OCI-LY7 (cell line): ENCODE results near the gene BLACAT1. TPM values are rescaled to one million over a fixed set of nuclear protein-coding genes. Genes with fewer than 3 reads are reported as not detected.

Source experiments
- BruUV-seq: library from RNA; stranded (reverse); fragments of 400-500 nt; replicated peaks from 2 replicates; lab custom pipeline; 2021; lab: Mats Ljungman, UMichigan
- CTCF ChIA-PET: fragments of 300-600 bp; sonication (Branson Sonifier 250); formaldehyde crosslinking; loops from one replicate; lab custom pipeline; 2022; ENCODE audit warnings: antibody characterized with exemption; ENCODE audit not compliant: unreplicated experiment; lab: Charles Lee
- POLR2A ChIA-PET: fragments of 300-600 bp; sonication (Branson Sonifier 250); formaldehyde crosslinking; loops from one replicate; lab custom pipeline; 2022; ENCODE audit warnings: antibody characterized with exemption; lab: Charles Lee
- DNase-seq: peaks from one replicate; pipeline ENCODE4 v3.0.0-alpha.2; 2015; ENCODE audit warnings: low spot score
- H2AFZ ChIP-seq: fragments of 200-600 bp; sonication (generic), shearing (Covaris generic); 2 replicates; pipeline ENCODE4 v1.6.1; 2014; ENCODE audit warnings: mild to moderate bottlenecking, antibody characterized with exemption, low read length, moderate library complexity
- H3K27ac ChIP-seq: fragments of 200-600 bp; sonication (generic); 2 replicates; pipeline ENCODE4 v1.5.1; 2014; ENCODE audit warnings: mixed run types, low read depth, mild to moderate bottlenecking, moderate library complexity, low read length, inconsistent platforms; ENCODE audit not compliant: poor library complexity, severe bottlenecking
- H3K36me3 ChIP-seq: fragments of 200-600 bp; sonication (generic); 2 replicates; pipeline ENCODE4 v1.6.1; 2014; ENCODE audit warnings: mild to moderate bottlenecking, antibody characterized with exemption, low read length, moderate library complexity, mixed read lengths; ENCODE audit not compliant: insufficient read depth
- H3K4me1 ChIP-seq: fragments of 200-600 bp; sonication (generic); 2 replicates; pipeline ENCODE4 v1.5.1; 2014; ENCODE audit warnings: mild to moderate bottlenecking, low read length; ENCODE audit not compliant: insufficient read depth, poor library complexity, severe bottlenecking
- H3K4me2 ChIP-seq: fragments of 200-600 bp; sonication (generic); 2 replicates; pipeline ENCODE4 v1.6.1; 2014; ENCODE audit warnings: mild to moderate bottlenecking, low read length
- H3K4me3 ChIP-seq: fragments of 200-600 bp; sonication (generic); 2 replicates; pipeline ENCODE4 v1.5.1; 2014; ENCODE audit warnings: mild to moderate bottlenecking, low read depth, low read length; ENCODE audit not compliant: poor library complexity, severe bottlenecking
- H3K79me2 ChIP-seq: fragments of 200-600 bp; sonication (generic); 2 replicates; pipeline ENCODE4 v1.6.1; 2016; ENCODE audit warnings: low read depth, mild to moderate bottlenecking, low read length, moderate library complexity, mixed read lengths; ENCODE audit not compliant: insufficient read depth
- H3K9me2 ChIP-seq: fragments of 200-600 bp; sonication (generic); 2 replicates; pipeline ENCODE4 v1.6.1; 2016; ENCODE audit warnings: mild to moderate bottlenecking, low read length, mixed read lengths; ENCODE audit not compliant: insufficient read depth
- H3K9me3 ChIP-seq: fragments of 200-600 bp; sonication (generic); 2 replicates; pipeline ENCODE4 v1.6.1; 2014; ENCODE audit warnings: mild to moderate bottlenecking, mixed run types, low read length, mixed read lengths
- H4K20me1 ChIP-seq: fragments of 200-600 bp; sonication (generic); 2 replicates; pipeline ENCODE4 v1.6.1; 2014; ENCODE audit warnings: mild to moderate bottlenecking, antibody characterized with exemption, low read length, moderate library complexity, mixed read lengths; ENCODE audit not compliant: insufficient read depth
- EZH2phosphoT487 ChIP-seq: fragments of 200-600 bp; sonication (generic); IDR thresholded peaks from 2 replicates; pipeline ENCODE4 v1.6.1; 2018; ENCODE audit warnings: low read depth, borderline replicate concordance, mild to moderate bottlenecking, mixed run types, antibody characterized with exemption, low read length, moderate library complexity, mixed read lengths
- intact Hi-C: fragments of 100-400 bp; cut with micrococcal nuclease; formaldehyde crosslinking; loops from one replicate; pipeline ENCODE4 v1.10.0; 2022; ENCODE audit not compliant: unreplicated experiment
- total RNA-seq, 2 experiments: library from RNA; depleted of rRNA in 1 of 2; stranded (reverse); fragments of >200 nt in 1 of 2; shearing (Covaris generic) in 1 of 2; gene quantifications; 2 replicates each; pipeline ENCODE4 v1.2.3, GENCODE V29; 2014 to 2022
- TF ChIP-seq, protein P1 (sequence below): fragments of 200-600 bp; sonication (generic); conservative IDR thresholded peaks from 2 replicates; pipeline ENCODE4 v1.5.1; 2014; ENCODE audit warnings: mild to moderate bottlenecking, antibody characterized with exemption, low read length, moderate library complexity, mixed read lengths

The BLACAT1 gene
- total RNA-seq, 2 experiments from 2014 or later, result 0.19 to 0.29 TPM

DNA sequence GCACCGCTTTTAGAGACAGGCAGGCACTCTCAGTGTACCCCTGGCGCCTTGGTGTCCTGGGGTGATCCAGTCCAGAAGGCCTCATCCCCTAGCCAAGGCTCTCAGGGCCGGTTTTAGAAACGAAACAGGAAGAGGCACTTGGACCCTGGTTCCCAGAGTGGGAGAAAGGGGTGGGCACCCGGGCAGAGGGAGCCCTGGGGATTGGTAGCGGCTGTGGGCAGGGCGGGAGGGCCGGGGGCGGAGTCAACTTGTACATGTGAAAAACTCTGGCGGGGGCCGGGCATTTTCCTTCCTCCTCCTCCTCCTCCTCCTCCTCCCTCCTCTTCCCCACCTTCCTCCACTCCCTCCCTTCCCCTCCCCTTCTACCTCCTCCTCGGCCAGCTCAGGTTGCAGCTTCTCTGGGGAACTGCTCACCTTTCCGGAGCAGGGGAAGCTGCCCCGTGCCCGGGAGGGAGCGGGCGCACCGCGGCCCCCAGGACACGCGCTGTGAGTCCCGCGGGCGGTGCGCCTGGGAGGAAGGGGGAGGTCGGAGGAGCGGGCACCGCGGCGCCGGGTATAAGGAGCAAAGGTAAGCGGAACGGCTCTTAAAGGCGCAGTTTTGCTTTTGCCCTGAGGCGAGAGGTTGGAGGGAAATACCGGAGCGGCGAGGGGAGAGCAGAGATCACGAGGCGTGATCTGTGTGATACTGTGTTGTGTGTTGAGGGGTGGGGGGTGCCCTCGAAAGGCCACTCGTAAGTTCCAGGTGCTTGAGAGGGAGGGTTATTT lies 48.6 kb upstream of the BLACAT1 start, which contains the start of gene CDK18:
CDK18 (plus strand) TSS at position 359 of the 765 bp plus-strand sequence. CDS start 18,499 bp downstream, outside the sequence.
- H3K9me2 ChIP-seq, result no peaks in the 10 kb centered on the region
- H3K36me3 ChIP-seq, result no peaks in the 10 kb centered on the region
- ChIA-PET CTCF (interaction anchor here (0.6 kb wide), 1 partner anchor 91 kb away, joined by 4 read pairs; no protein-coding TSS in a partner anchor), POLR2A (interaction anchor here (0.6 kb wide), 1 partner anchor 50 kb away, joined by 6 read pairs; no protein-coding TSS in a partner anchor)
- peak within 1 kb of the TSS; percentile 69 for H2AFZ ChIP-seq
- no peaks in the 10 kb centered on the region for H3K79me2 ChIP-seq
- H3K4me2 ChIP-seq, result peak within 1 kb of the TSS; percentile 93
- no peak for TF ChIP-seq EZH2phosphoT487
- TF ChIP-seq, protein P1, sequence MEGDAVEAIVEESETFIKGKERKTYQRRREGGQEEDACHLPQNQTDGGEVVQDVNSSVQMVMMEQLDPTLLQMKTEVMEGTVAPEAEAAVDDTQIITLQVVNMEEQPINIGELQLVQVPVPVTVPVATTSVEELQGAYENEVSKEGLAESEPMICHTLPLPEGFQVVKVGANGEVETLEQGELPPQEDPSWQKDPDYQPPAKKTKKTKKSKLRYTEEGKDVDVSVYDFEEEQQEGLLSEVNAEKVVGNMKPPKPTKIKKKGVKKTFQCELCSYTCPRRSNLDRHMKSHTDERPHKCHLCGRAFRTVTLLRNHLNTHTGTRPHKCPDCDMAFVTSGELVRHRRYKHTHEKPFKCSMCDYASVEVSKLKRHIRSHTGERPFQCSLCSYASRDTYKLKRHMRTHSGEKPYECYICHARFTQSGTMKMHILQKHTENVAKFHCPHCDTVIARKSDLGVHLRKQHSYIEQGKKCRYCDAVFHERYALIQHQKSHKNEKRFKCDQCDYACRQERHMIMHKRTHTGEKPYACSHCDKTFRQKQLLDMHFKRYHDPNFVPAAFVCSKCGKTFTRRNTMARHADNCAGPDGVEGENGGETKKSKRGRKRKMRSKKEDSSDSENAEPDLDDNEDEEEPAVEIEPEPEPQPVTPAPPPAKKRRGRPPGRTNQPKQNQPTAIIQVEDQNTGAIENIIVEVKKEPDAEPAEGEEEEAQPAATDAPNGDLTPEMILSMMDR, result no peak
- peak within 1 kb of the TSS; percentile 12 for H3K27ac ChIP-seq
- peak within 1 kb of the TSS; percentile 72 for H3K4me3 ChIP-seq
- intact Hi-C loops, result loop anchor here (1.0 kb wide), 1 partner anchor 128 kb away; the partner anchor contains the start of gene ELK4
- no peaks in the 10 kb centered on the region for H3K9me3 ChIP-seq
- peaks cover 24% of the 10 kb centered on the region for H3K4me1 ChIP-seq
- peak; percentile 80 for DNase-seq
- H4K20me1 ChIP-seq, result no peaks in the 10 kb centered on the region
- no TSS peak for BruUV-seq

DNA sequence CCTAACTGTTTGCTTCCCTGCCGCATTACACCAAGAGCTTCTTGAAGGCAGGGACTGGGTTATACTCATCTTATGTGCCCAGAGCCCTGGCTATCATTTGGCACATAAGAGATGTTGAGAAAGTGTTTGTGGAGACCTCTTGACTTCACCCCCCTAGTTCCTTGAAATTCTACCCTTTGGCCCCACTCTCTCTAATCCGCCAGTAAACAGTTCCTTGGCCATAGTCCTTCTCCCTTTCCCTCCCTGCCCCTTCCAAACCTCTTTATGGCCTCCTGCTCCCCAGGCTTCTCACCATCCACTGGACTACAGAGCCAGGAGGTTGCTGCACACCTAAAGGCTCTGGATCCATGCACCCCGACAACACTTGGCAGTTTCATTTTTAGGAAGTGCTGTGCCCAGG lies 47.1 kb upstream of the BLACAT1 start:
- no peaks in the 10 kb centered on the region for H3K9me2 ChIP-seq
- TF ChIP-seq EZH2phosphoT487, result no peak
- TF ChIP-seq, protein P1, result no peak
- CTCF ChIA-PET, result no interaction called here
- H3K4me1 ChIP-seq, result peaks cover 24% of the 10 kb centered on the region
- H2AFZ ChIP-seq, result no peak overlapping the region
- BruUV-seq, result no TSS peak
- no peak overlapping the region for H3K4me2 ChIP-seq
- no peak overlapping the region for H3K27ac ChIP-seq
- no peak for DNase-seq
- H4K20me1 ChIP-seq, result no peaks in the 10 kb centered on the region
- no peaks in the 10 kb centered on the region for H3K79me2 ChIP-seq
- POLR2A ChIA-PET, result no interaction called here
- intact Hi-C loops, result no loop called here
- H3K36me3 ChIP-seq, result no peaks in the 10 kb centered on the region
- no peak overlapping the region for H3K4me3 ChIP-seq
- no peaks in the 10 kb centered on the region for H3K9me3 ChIP-seq
